HEK293 (cell line): Measurements from ENCODE around the gene ICAM4.

Experiments used
- CTCF ChIA-PET: fragments of 350-600 bp; formaldehyde crosslinking; extraction: SDS; loops from one replicate; lab custom pipeline; 2021; ENCODE audit warnings: antibody characterized with exemption; lab: Yijun Ruan, JAX
- POLR2A ChIA-PET: fragments of 300-600 bp; formaldehyde crosslinking; extraction: SDS; loops from one replicate; lab custom pipeline; 2020; ENCODE audit warnings: antibody characterized with exemption, inconsistent platforms; lab: Yijun Ruan, JAX
- H3K27ac ChIP-seq: fragments of 200-500 bp; sonication (Bioruptor generic); 2 replicates; pipeline ENCODE4 v1.5.1; 2014; ENCODE audit warnings: low read depth, low read length, control low read depth, inconsistent platforms; ENCODE audit errors: extremely low read depth
- H3K36me3 ChIP-seq, 2 experiments: fragments of 200-500 bp in 1 of 2; sonication (Bioruptor generic) in 1 of 2; 1 replicate in 1 of 2; 2 replicates in 1 of 2; pipeline ENCODE4 v1.5.1; 2014 to 2017; ENCODE audit warnings: inconsistent platforms in 2 of 2, low read length in 2 of 2; ENCODE audit not compliant: control insufficient read depth in 2 of 2, insufficient read depth in 1 of 2
- H3K4me1 ChIP-seq: fragments of 200-500 bp; sonication (Bioruptor generic); 2 replicates; pipeline ENCODE4 v1.5.1; 2014; ENCODE audit warnings: mild to moderate bottlenecking, low read length, inconsistent platforms; ENCODE audit not compliant: control insufficient read depth, insufficient read depth
- H3K4me3 ChIP-seq: 2 replicates; pipeline ENCODE4 v1.5.1; 2011; ENCODE audit warnings: low read depth, mild to moderate bottlenecking, control low read depth, low read length, moderate library complexity
- H3K9me3 ChIP-seq: fragments of 200-500 bp; sonication (Bioruptor generic); 2 replicates; pipeline ENCODE4 v1.5.1; 2014; ENCODE audit warnings: low read depth, low read length, inconsistent platforms; ENCODE audit not compliant: control insufficient read depth, insufficient read depth
- BCL11A ChIP-seq: fragments of 450-650 bp; formaldehyde crosslinking; IDR thresholded peaks from 2 replicates; pipeline ENCODE4 v1.5.1; 2016; ENCODE audit warnings: low read depth, missing biosample characterization, missing genetic modification characterization
- BCL11B ChIP-seq: fragments of 450-650 bp; formaldehyde crosslinking; IDR thresholded peaks from 2 replicates; pipeline ENCODE4 v1.5.1; 2016; ENCODE audit warnings: low read depth, missing biosample characterization, missing genetic modification characterization
- EGR2 ChIP-seq: fragments of 450-650 bp; formaldehyde crosslinking; IDR thresholded peaks from 2 replicates; pipeline ENCODE4 v1.5.1; 2016; ENCODE audit warnings: low read depth, missing biosample characterization, missing genetic modification characterization
- IKZF3 ChIP-seq: fragments of 450-650 bp; IDR thresholded peaks from 2 replicates; pipeline ENCODE4 v1.5.0; 2018; ENCODE audit warnings: missing biosample characterization, mild to moderate bottlenecking, missing genetic modification characterization, moderate library complexity
- KLF9 ChIP-seq: fragments of 450-650 bp; formaldehyde crosslinking; IDR thresholded peaks from 2 replicates; pipeline ENCODE4 v1.5.1; 2016; ENCODE audit warnings: missing biosample characterization, missing genetic modification characterization, low read depth
- PRDM10 ChIP-seq: fragments of 450-650 bp; formaldehyde crosslinking; IDR thresholded peaks from 2 replicates; pipeline ENCODE4 v1.5.1; 2016; ENCODE audit warnings: missing biosample characterization, missing genetic modification characterization
- PRDM4 ChIP-seq: fragments of 450-650 bp; formaldehyde crosslinking; IDR thresholded peaks from 2 replicates; pipeline ENCODE4 v1.5.1; 2017; ENCODE audit warnings: missing biosample characterization, missing genetic modification characterization
- RBAK ChIP-seq: fragments of 450-650 bp; formaldehyde crosslinking; IDR thresholded peaks from 2 replicates; pipeline ENCODE4 v1.5.1; 2016; ENCODE audit warnings: missing biosample characterization, missing genetic modification characterization
- ZBTB17 ChIP-seq: fragments of 450-650 bp; formaldehyde crosslinking; IDR thresholded peaks from 2 replicates; pipeline ENCODE4 v1.5.1; 2016; ENCODE audit warnings: missing biosample characterization, missing genetic modification characterization
- ZNF146 ChIP-seq: fragments of 450-650 bp; formaldehyde crosslinking; IDR thresholded peaks from 2 replicates; pipeline ENCODE4 v1.5.1; 2016; ENCODE audit warnings: missing biosample characterization, missing genetic modification characterization
- ZNF341 ChIP-seq: fragments of 450-650 bp; formaldehyde crosslinking; IDR thresholded peaks from 2 replicates; pipeline ENCODE4; 2016; ENCODE audit warnings: low read depth, missing biosample characterization, missing genetic modification characterization
- ZNF610 ChIP-seq: fragments of 450-650 bp; formaldehyde crosslinking; IDR thresholded peaks from 2 replicates; pipeline ENCODE4 v1.5.1; 2016; ENCODE audit warnings: missing biosample characterization, missing genetic modification characterization, borderline replicate concordance
- ZNF670 ChIP-seq: fragments of 450-650 bp; formaldehyde crosslinking; IDR thresholded peaks from 2 replicates; pipeline ENCODE4 v1.5.1; 2016; ENCODE audit warnings: missing biosample characterization, missing genetic modification characterization, low read depth
- ZNF701 ChIP-seq: fragments of 450-650 bp; formaldehyde crosslinking; IDR thresholded peaks from 2 replicates; pipeline ENCODE4 v1.5.1; 2016; ENCODE audit warnings: missing biosample characterization, missing genetic modification characterization
- ZXDB ChIP-seq: fragments of 450-650 bp; formaldehyde crosslinking; IDR thresholded peaks from 2 replicates; pipeline ENCODE4 v1.5.1; 2016; ENCODE audit warnings: missing biosample characterization, missing genetic modification characterization
- TF ChIP-seq, protein P1 (sequence below): fragments of 450-650 bp; formaldehyde crosslinking; IDR thresholded peaks from 2 replicates; pipeline ENCODE4 v1.5.1; 2016; ENCODE audit warnings: missing biosample characterization, missing genetic modification characterization, borderline replicate concordance
- TF ChIP-seq, protein P2 (sequence below): fragments of 450-650 bp; formaldehyde crosslinking; IDR thresholded peaks from 2 replicates; pipeline ENCODE4 v1.5.1; 2016; ENCODE audit warnings: missing biosample characterization, missing genetic modification characterization
- TF ChIP-seq, protein P3 (sequence below): IDR thresholded peaks from 2 replicates; pipeline ENCODE4 v1.6.1; 2011; ENCODE audit warnings: mild to moderate bottlenecking, low read depth, low read length, borderline replicate concordance
- TF ChIP-seq, protein P4 (sequence below): fragments of 450-650 bp; IDR thresholded peaks from 2 replicates; pipeline ENCODE4 v1.5.1; 2018; ENCODE audit warnings: missing biosample characterization, mild to moderate bottlenecking, missing genetic modification characterization

ICAM4 gene

DNA sequence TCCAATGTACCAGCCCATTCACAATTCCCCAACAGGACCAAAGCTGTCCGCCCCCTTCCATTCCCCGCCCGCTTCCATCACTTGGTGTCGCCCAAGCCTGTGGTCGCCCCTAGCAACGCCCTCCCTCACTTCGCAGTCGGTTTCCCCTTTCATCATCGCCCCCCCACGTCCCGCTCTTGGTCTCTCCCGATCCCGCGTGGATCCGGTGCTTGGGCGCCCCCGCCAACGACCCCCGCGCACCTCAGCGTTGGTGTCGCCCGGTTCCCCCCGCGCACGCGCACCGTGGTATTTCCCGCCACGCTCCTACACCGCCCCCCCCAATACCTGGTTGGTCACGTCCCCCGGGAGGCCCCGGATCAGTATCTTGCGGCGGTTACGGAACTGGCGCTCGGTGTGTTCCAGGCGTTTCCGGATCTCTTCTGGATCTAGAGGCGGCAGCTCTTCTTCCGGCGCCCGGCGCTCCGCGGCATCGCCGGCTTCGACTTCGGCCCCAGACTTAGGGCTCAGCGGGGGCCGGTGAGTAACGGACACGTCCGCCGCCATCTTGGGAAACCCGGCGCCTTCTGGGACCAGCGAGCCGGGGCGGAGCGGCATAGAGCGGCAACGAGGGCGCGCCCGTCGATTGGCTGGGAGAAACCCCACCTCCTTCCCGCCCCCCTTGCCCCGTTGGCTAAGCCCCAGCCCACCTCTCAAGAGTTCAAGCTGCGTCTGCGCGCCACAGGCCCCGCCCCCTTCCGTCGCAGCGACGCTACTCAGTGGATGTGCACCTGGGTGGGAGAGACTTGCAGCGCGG, 46.4 kb downstream of the ICAM4 start, which contains the start of gene RAVER1 (continued):
- TF ChIP-seq PRDM10 = peak; percentile 100
- no peak for TF ChIP-seq ZNF670 (tag by site-specific recombination)
- TF ChIP-seq, protein P1, sequence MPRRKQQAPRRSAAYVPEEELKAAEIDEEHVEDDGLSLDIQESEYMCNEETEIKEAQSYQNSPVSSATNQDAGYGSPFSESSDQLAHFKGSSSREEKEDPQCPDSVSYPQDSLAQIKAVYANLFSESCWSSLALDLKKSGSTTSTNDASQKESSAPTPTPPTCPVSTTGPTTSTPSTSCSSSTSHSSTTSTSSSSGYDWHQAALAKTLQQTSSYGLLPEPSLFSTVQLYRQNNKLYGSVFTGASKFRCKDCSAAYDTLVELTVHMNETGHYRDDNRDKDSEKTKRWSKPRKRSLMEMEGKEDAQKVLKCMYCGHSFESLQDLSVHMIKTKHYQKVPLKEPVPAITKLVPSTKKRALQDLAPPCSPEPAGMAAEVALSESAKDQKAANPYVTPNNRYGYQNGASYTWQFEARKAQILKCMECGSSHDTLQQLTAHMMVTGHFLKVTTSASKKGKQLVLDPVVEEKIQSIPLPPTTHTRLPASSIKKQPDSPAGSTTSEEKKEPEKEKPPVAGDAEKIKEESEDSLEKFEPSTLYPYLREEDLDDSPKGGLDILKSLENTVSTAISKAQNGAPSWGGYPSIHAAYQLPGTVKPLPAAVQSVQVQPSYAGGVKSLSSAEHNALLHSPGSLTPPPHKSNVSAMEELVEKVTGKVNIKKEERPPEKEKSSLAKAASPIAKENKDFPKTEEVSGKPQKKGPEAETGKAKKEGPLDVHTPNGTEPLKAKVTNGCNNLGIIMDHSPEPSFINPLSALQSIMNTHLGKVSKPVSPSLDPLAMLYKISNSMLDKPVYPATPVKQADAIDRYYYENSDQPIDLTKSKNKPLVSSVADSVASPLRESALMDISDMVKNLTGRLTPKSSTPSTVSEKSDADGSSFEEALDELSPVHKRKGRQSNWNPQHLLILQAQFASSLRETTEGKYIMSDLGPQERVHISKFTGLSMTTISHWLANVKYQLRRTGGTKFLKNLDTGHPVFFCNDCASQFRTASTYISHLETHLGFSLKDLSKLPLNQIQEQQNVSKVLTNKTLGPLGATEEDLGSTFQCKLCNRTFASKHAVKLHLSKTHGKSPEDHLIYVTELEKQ (tag by site-specific recombination) = 0 out of 2 replicates have a peak, but pooled peaks have one; percentile 40
- TF ChIP-seq RBAK (tag by site-specific recombination) = peak; percentile 44; the same call in 1 of the 2 replicates
- no peak for TF ChIP-seq ZNF701
- TF ChIP-seq, protein P2, sequence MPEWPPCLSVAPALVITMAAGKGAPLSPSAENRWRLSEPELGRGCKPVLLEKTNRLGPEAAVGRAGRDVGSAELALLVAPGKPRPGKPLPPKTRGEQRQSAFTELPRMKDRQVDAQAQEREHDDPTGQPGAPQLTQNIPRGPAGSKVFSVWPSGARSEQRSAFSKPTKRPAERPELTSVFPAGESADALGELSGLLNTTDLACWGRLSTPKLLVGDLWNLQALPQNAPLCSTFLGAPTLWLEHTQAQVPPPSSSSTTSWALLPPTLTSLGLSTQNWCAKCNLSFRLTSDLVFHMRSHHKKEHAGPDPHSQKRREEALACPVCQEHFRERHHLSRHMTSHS = 0 out of 2 replicates have a peak, but pooled peaks have one; percentile 42
- TF ChIP-seq, protein P3, sequence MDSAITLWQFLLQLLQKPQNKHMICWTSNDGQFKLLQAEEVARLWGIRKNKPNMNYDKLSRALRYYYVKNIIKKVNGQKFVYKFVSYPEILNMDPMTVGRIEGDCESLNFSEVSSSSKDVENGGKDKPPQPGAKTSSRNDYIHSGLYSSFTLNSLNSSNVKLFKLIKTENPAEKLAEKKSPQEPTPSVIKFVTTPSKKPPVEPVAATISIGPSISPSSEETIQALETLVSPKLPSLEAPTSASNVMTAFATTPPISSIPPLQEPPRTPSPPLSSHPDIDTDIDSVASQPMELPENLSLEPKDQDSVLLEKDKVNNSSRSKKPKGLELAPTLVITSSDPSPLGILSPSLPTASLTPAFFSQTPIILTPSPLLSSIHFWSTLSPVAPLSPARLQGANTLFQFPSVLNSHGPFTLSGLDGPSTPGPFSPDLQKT = no peak

DNA sequence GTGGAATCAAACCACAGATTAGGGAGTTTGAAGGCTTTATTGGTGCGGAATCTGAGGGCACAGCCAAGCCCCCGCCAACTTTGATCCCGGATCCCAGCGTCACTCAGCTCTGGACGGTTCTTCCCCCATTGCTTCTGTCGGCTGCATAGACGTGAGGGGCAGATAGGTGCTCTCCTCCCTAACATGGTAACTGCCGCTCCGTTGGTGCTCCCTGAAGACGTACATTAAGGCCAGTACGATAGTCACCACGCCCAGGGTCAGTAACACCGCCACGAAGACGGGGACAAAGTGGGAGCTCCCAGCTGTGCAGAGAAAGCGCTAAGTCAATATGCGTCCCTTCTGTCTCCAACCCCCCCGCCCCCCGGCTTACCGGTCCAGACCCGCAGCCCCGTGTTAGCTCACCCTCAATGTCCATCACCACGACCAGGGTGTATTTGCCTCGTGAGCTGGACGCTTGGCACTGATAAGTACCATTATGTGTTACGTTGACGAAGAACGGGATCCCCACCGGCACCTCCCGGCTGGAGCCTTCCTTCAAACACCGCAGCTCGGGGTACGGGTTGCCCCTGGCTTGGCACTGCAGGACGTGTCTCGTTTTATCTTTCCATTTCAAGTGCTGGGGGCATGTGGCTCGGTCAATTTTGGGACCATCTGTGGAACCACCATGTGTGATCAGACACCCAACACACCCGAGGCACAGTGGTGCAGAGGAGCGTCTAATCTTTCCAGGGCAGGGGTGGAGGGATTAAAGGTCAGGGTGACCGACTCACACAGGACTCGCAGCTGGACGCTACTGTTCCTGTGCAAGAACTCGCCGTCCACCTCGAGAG, 47.2 kb downstream of the ICAM4 start:
- H3K36me3 ChIP-seq = peaks cover 4 to 30% of the 10 kb centered on the region in 2 experiments; a peak in 2 of 3 replicates
- peak overlapping the region; percentile 92 for H3K4me3 ChIP-seq
- H3K9me3 ChIP-seq = no peaks in the 10 kb centered on the region
- H3K27ac ChIP-seq = no peak overlapping the region; the same call in 1 of the 2 replicates
- ChIA-PET CTCF (interaction anchor here (0.6 to 2.8 kb wide), 12 partner anchors 11 to 410 kb away, joined by 3 to 19 read pairs (median 4); no protein-coding TSS in a partner anchor), POLR2A (interaction anchor here (0.6 to 2.9 kb wide), 35 partner anchors 10 to 782 kb away, joined by 3 to 32 read pairs (median 4); partner anchors contain the start of genes DNMT1, FDX2, ICAM5 and TYK2)
- H3K4me1 ChIP-seq = no peaks in the 10 kb centered on the region
- peak; percentile 22; the same call in 1 of the 2 replicates for TF ChIP-seq BCL11B
- 0 out of 2 replicates have a peak, but pooled peaks have one; percentile 19 for TF ChIP-seq ZNF146
- TF ChIP-seq KLF9 = peak; percentile 43; the same call in 1 of the 2 replicates
- TF ChIP-seq, protein P4, sequence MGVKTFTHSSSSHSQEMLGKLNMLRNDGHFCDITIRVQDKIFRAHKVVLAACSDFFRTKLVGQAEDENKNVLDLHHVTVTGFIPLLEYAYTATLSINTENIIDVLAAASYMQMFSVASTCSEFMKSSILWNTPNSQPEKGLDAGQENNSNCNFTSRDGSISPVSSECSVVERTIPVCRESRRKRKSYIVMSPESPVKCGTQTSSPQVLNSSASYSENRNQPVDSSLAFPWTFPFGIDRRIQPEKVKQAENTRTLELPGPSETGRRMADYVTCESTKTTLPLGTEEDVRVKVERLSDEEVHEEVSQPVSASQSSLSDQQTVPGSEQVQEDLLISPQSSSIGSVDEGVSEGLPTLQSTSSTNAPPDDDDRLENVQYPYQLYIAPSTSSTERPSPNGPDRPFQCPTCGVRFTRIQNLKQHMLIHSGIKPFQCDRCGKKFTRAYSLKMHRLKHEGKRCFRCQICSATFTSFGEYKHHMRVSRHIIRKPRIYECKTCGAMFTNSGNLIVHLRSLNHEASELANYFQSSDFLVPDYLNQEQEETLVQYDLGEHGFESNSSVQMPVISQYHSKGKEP (tag by site-specific recombination) = 0 out of 2 replicates have a peak, but pooled peaks have one; percentile 9
- 0 out of 2 replicates have a peak, but pooled peaks have one; percentile 26 for TF ChIP-seq BCL11A (tag by site-specific recombination)
- TF ChIP-seq ZNF610 (tag by site-specific recombination) = peak; percentile 34; the same call in 1 of the 2 replicates
- peak; percentile 60 for TF ChIP-seq EGR2 (tag by site-specific recombination)
- TF ChIP-seq ZXDB (tag by site-specific recombination) = no peak
- no peak for TF ChIP-seq IKZF3 (tag by site-specific recombination)
- TF ChIP-seq PRDM4 (tag by site-specific recombination) = 0 out of 2 replicates have a peak, but pooled peaks have one; percentile 14
- TF ChIP-seq ZBTB17 (tag by site-specific recombination) = peak; percentile 89
- TF ChIP-seq ZNF341 (tag by site-specific recombination) = peak; percentile 54
